Right forelimb (tissue), 1 donor: ENCODE results near the gene ACTMAP.
"Not testable (repeated sequence)": the region's sequence is repeated elsewhere in the genome, so short reads cannot be mapped to it uniquely, and the experiment has no call there.

Source experiments
- DNase-seq: peaks from one replicate; pipeline ENCODE4 v3.0.0-alpha.2; 2018

The ACTMAP gene

GRCh38 chr19:40750058-40750873, at the start of gene ACTMAP:
Gene ACTMAP, minus strand, starts transcription at chr19:40750477. Its CDS starts 674 bp downstream, at chr19:40749803.
- peak; percentile 100 for DNase-seq

GRCh38 chr19:40799558-40800338, 49.5 kb upstream of the ACTMAP start:
- no peak for DNase-seq

- DNase-seq: peak; percentile 100
Measured at GRCh38 chr19:40798683-40799557, 48.6 kb upstream of the ACTMAP start, which contains the start of gene EGLN2. Gene EGLN2, plus strand, starts transcription at chr19:40799191. Its CDS starts 1,382 bp downstream, at chr19:40800573.

- no peak for DNase-seq
Measured at GRCh38 chr19:40797963-40798682, 47.8 kb upstream of the ACTMAP start.

GRCh38 chr19:40797166-40797962, 47.1 kb upstream of the ACTMAP start:
- DNase-seq: no peak

GRCh38 chr19:40791996-40792395, 41.7 kb upstream of the ACTMAP start:
- no peak for DNase-seq

- DNase-seq: no peak
Measured at GRCh38 chr19:40791349-40791748, 41.1 kb upstream of the ACTMAP start.

GRCh38 chr19:40786060-40787037, 36.1 kb upstream of the ACTMAP start:
- no peak for DNase-seq

- DNase-seq: no peak
Measured at GRCh38 chr19:40785526-40785925, 35.2 kb upstream of the ACTMAP start.

GRCh38 chr19:40784146-40784545, 33.9 kb upstream of the ACTMAP start:
- not testable (repeated sequence) for DNase-seq

- no peak for DNase-seq
Measured at GRCh38 chr19:40783711-40784110, 33.4 kb upstream of the ACTMAP start.

- DNase-seq: no peak
Measured at GRCh38 chr19:40781140-40781539, 30.9 kb upstream of the ACTMAP start.

GRCh38 chr19:40780582-40780981, 30.3 kb upstream of the ACTMAP start:
- DNase-seq: no peak

- DNase-seq: no peak
Measured at GRCh38 chr19:40778706-40779284, 28.5 kb upstream of the ACTMAP start.

GRCh38 chr19:40777937-40778705, 27.8 kb upstream of the ACTMAP start, which contains the start of gene RAB4B:
Gene RAB4B, plus strand, starts transcription at chr19:40778247. Its CDS starts 129 bp downstream, at chr19:40778376.
- DNase-seq: peak; percentile 100

GRCh38 chr19:40777645-40777936, 27.3 kb upstream of the ACTMAP start:
- no peak for DNase-seq

- peak; percentile 92 for DNase-seq
Measured at GRCh38 chr19:40776932-40777644, 26.8 kb upstream of the ACTMAP start.

- DNase-seq: no peak
Measured at GRCh38 chr19:40776364-40776763, 26.1 kb upstream of the ACTMAP start.
